H1 (cell line): ENCODE measurements around the gene ABHD14A. TPM values are rescaled to one million over a fixed set of nuclear protein-coding genes. Genes with fewer than 3 reads are reported as not detected.
A peak's percentile ranks its signal among the peaks of the same experiment; 100 is the strongest.

Experiments
- CTCF ChIA-PET: fragments of 300-600 bp; sonication (Branson Sonifier 250); formaldehyde crosslinking; loops from one replicate; lab custom pipeline; 2021; ENCODE audit not compliant: partially characterized antibody; lab: Charles Lee
- POLR2A ChIA-PET: fragments of 300-600 bp; sonication (Branson Sonifier 250); formaldehyde crosslinking; loops from one replicate; lab custom pipeline; 2021; ENCODE audit warnings: inconsistent platforms; ENCODE audit not compliant: partially characterized antibody; lab: Charles Lee
- DNase-seq, 2 experiments: peaks; one replicate each; pipeline versions ENCODE4 v3.0.0 to v3.0.0-alpha.2; 2010 to 2022; ENCODE audit warnings: low spot score in 2 of 2, low read depth in 1 of 2, mixed read lengths in 1 of 2
- FAIRE-seq: peaks from 2 replicates; lab custom pipeline; 2011; peaks lifted over from hg19 to GRCh38; lab: Jason Lieb, UNC
- H2AFZ ChIP-seq: 2 replicates; pipeline ENCODE4 v1.8.1; 2012; ENCODE audit warnings: low read length, inconsistent platforms
- H2AK5ac ChIP-seq: 2 replicates; pipeline ENCODE4 v1.6.1; 2013; ENCODE audit warnings: low read depth, low read length
- H2BK120ac ChIP-seq: replicated peaks from 2 replicates; pipeline ENCODE3; 2013; ENCODE audit warnings: low read depth, low read length, inconsistent platforms
- H2BK12ac ChIP-seq: 2 replicates; pipeline ENCODE4 v1.6.1; 2013; ENCODE audit warnings: low read depth, low read length
- H2BK15ac ChIP-seq: 2 replicates; pipeline ENCODE4 v1.6.1; 2013; ENCODE audit warnings: low read length
- H2BK20ac ChIP-seq: 2 replicates; pipeline ENCODE4 v1.6.1; 2013; ENCODE audit warnings: low read length
- H2BK5ac ChIP-seq: 2 replicates; pipeline ENCODE4 v1.6.1; 2013; ENCODE audit warnings: low read depth, low read length
- H3K14ac ChIP-seq: 2 replicates; pipeline ENCODE4 v1.6.1; 2013; ENCODE audit warnings: inconsistent platforms; ENCODE audit not compliant: insufficient read length
- H3K18ac ChIP-seq: 2 replicates; pipeline ENCODE4 v1.6.1; 2013; ENCODE audit warnings: low read length; ENCODE audit errors: extremely low read depth
- H3K23ac ChIP-seq: 2 replicates; pipeline ENCODE4 v1.6.1; 2013; ENCODE audit warnings: inconsistent platforms; ENCODE audit not compliant: insufficient read length
- H3K23me2 ChIP-seq: 2 replicates; pipeline ENCODE4 v1.6.1; 2013; ENCODE audit warnings: low read depth, low read length
- H3K27ac ChIP-seq: 2 replicates; pipeline ENCODE4 v1.6.1; 2011; ENCODE audit warnings: low read depth, low read length, inconsistent platforms
- H3K27me3 ChIP-seq, 4 experiments: replicated peaks in 1 of 4; 1 replicate in 1 of 4; 2 replicates in 3 of 4; pipeline versions ENCODE4 v1.6.1 to v1.8.1; 2011 to 2013; ENCODE audit warnings: low read length in 3 of 4, mild to moderate bottlenecking in 3 of 4, inconsistent platforms in 2 of 4, mixed read lengths in 2 of 4, moderate library complexity in 1 of 4; ENCODE audit not compliant: control insufficient read depth in 3 of 4, insufficient read depth in 3 of 4; ENCODE audit errors: extremely low read depth in 1 of 4
- H3K36me3 ChIP-seq, 4 experiments: 2 replicates each; pipeline versions ENCODE4 v1.6.1 to v1.8.1; 2011 to 2013; ENCODE audit warnings: mild to moderate bottlenecking in 4 of 4, low read length in 3 of 4, moderate library complexity in 2 of 4, control low read depth in 1 of 4, inconsistent platforms in 1 of 4; ENCODE audit not compliant: insufficient read depth in 4 of 4, control insufficient read depth in 2 of 4
- H3K4ac ChIP-seq: replicated peaks from 2 replicates; pipeline ENCODE3; 2013; ENCODE audit warnings: low read length, low read depth, mixed read lengths, inconsistent platforms; ENCODE audit not compliant: insufficient read length
- H3K4me1 ChIP-seq, 4 experiments: replicated peaks in 1 of 4; 1 replicate in 1 of 4; 2 replicates in 3 of 4; pipeline versions ENCODE4 v1.6.1 to v1.8.1; 2011 to 2013; ENCODE audit warnings: low read length in 3 of 4, inconsistent platforms in 2 of 4, mixed read lengths in 1 of 4; ENCODE audit not compliant: insufficient read depth in 4 of 4, control insufficient read depth in 3 of 4
- H3K4me2 ChIP-seq, 2 experiments: 2 replicates each; pipeline versions ENCODE4 v1.6.1 to v1.8.1; 2011 to 2013; ENCODE audit warnings: low read depth in 2 of 2, low read length in 2 of 2, control low read depth in 1 of 2, inconsistent platforms in 1 of 2, mild to moderate bottlenecking in 1 of 2; ENCODE audit not compliant: insufficient read depth in 1 of 2
- H3K4me3 ChIP-seq, 4 experiments: fragments of 200-600, 300-600 bp in 1 of 4; sonication (generic), shearing (Covaris generic), sonication (Bioruptor Twin) in 1 of 4; 2 replicates each; pipeline versions ENCODE4 v1.5.1 to v1.8.1; 2011 to 2016; ENCODE audit warnings: low read length in 4 of 4, low read depth in 3 of 4, control low read depth in 2 of 4, inconsistent platforms in 2 of 4, mild to moderate bottlenecking in 2 of 4, mixed read lengths in 1 of 4, moderate library complexity in 1 of 4; ENCODE audit not compliant: insufficient read depth in 2 of 4; ENCODE audit errors: extremely low read depth in 1 of 4
- H3K56ac ChIP-seq: replicated peaks from 2 replicates; pipeline ENCODE3; 2013; ENCODE audit warnings: low read depth, mild to moderate bottlenecking, mixed read lengths, low read length, inconsistent platforms; ENCODE audit not compliant: insufficient read length
- H3K79me1 ChIP-seq: 2 replicates; pipeline ENCODE4 v1.6.1; 2013; ENCODE audit warnings: low read depth, low read length, control low read depth
- H3K79me2 ChIP-seq, 2 experiments: 2 replicates each; pipeline versions ENCODE4 v1.6.1 to v1.8.1; 2012 to 2013; ENCODE audit warnings: low read length in 2 of 2, mild to moderate bottlenecking in 2 of 2, inconsistent platforms in 1 of 2; ENCODE audit not compliant: insufficient read depth in 2 of 2, control insufficient read depth in 1 of 2
- H3K9ac ChIP-seq, 4 experiments: replicated peaks in 1 of 4; 1 replicate in 1 of 4; 2 replicates in 3 of 4; pipeline versions ENCODE4 v1.6.1 to v1.8.1; 2011 to 2013; ENCODE audit warnings: low read depth in 3 of 4, low read length in 3 of 4, control low read depth in 2 of 4, mild to moderate bottlenecking in 2 of 4, moderate library complexity in 2 of 4, inconsistent platforms in 1 of 4; ENCODE audit errors: extremely low read depth in 1 of 4
- H3K9me3 ChIP-seq, 2 experiments: 2 replicates each; pipeline versions ENCODE4 v1.6.1 to v1.8.1; 2012 to 2013; ENCODE audit warnings: mild to moderate bottlenecking in 2 of 2, moderate library complexity in 2 of 2, control low read depth in 1 of 2, inconsistent platforms in 1 of 2, low read depth in 1 of 2, low read length in 1 of 2, mixed read lengths in 1 of 2; ENCODE audit not compliant: insufficient read depth in 2 of 2
- H4K20me1 ChIP-seq, 2 experiments: replicated peaks in 1 of 2; 2 replicates each; pipeline versions ENCODE3 to v1.8.1; 2011 to 2013; ENCODE audit warnings: inconsistent platforms in 2 of 2, low read length in 2 of 2, mild to moderate bottlenecking in 1 of 2; ENCODE audit not compliant: insufficient read depth in 2 of 2, control insufficient read depth in 1 of 2
- H4K5ac ChIP-seq: 2 replicates; pipeline ENCODE4 v1.6.1; 2013; ENCODE audit warnings: low read length, low read depth, mixed read lengths, inconsistent platforms; ENCODE audit not compliant: insufficient read length
- H4K8ac ChIP-seq: 2 replicates; pipeline ENCODE4 v1.8.0; 2013; ENCODE audit warnings: mild to moderate bottlenecking, moderate library complexity, low read length, inconsistent platforms; ENCODE audit not compliant: insufficient read depth; ENCODE audit errors: extremely low read depth
- H4K91ac ChIP-seq: replicated peaks from 2 replicates; pipeline ENCODE3; 2013; ENCODE audit warnings: low read length, mixed read lengths, inconsistent platforms; ENCODE audit not compliant: insufficient read length
- ATF3 ChIP-seq: IDR thresholded peaks from 2 replicates; pipeline ENCODE4 v1.6.1; 2011; ENCODE audit warnings: low read depth, mild to moderate bottlenecking, low read length; ENCODE audit not compliant: insufficient read depth
- CHD2 ChIP-seq: IDR thresholded peaks from 2 replicates; pipeline ENCODE4 v1.6.1; 2012; ENCODE audit warnings: low read length, improper control_type of control experiment
- EP300 ChIP-seq, 2 experiments: IDR thresholded peaks; 1 replicate in 1 of 2; 2 replicates in 1 of 2; pipeline ENCODE4 v1.6.1; 2011 to 2012; ENCODE audit warnings: low read depth in 2 of 2, low read length in 2 of 2, mild to moderate bottlenecking in 2 of 2, borderline replicate concordance in 1 of 2, inconsistent platforms in 1 of 2, moderate library complexity in 1 of 2
- HDAC6 ChIP-seq: IDR thresholded peaks from one replicate; pipeline ENCODE4 v1.7.1; 2012; ENCODE audit warnings: low read depth, mild to moderate bottlenecking, inconsistent platforms, low read length, moderate library complexity
- KDM4A ChIP-seq: IDR thresholded peaks from one replicate; pipeline ENCODE4 v1.7.1; 2012; ENCODE audit warnings: low read depth, mild to moderate bottlenecking, moderate library complexity, low read length, inconsistent platforms; ENCODE audit not compliant: severe bottlenecking
- NANOG ChIP-seq: IDR thresholded peaks from 2 replicates; pipeline ENCODE4 v1.6.1; 2011; ENCODE audit warnings: low read length, low read depth, mild to moderate bottlenecking, inconsistent platforms; ENCODE audit not compliant: insufficient read depth, poor library complexity, severe bottlenecking
- NRF1 ChIP-seq: IDR thresholded peaks from 2 replicates; pipeline ENCODE4 v1.6.1; 2011; ENCODE audit warnings: mild to moderate bottlenecking, low read depth, low read length, improper control_type of control experiment
- POU5F1 ChIP-seq: IDR thresholded peaks from 2 replicates; pipeline ENCODE4 v1.6.1; 2011; ENCODE audit warnings: low read depth, mild to moderate bottlenecking, low read length, moderate library complexity
- SUZ12 ChIP-seq: fragments of 200-600 bp; sonication (generic); IDR thresholded peaks from 2 replicates; pipeline ENCODE4 v1.6.1; 2012; ENCODE audit warnings: mild to moderate bottlenecking, inconsistent platforms, low read length, moderate library complexity, mixed read lengths
- WGBS, 2 experiments: shearing (Covaris generic) in 1 of 2; methylation state at CpG; one replicate each; pipeline versions ENCODE4 v1.1.6 to v1.1.7; 2013 to 2015; ENCODE audit warnings: low lambda C conversion rate in 2 of 2, mixed read lengths in 2 of 2, inconsistent platforms in 1 of 2, low coverage in 1 of 2, missing lambda C conversion rate in 1 of 2; ENCODE audit not compliant: insufficient replicate concordance in 2 of 2, insufficient coverage in 1 of 2, insufficient read length in 1 of 2; ENCODE audit errors: extremely low coverage in 1 of 2, missing lambda C conversion rate in 1 of 2; 5-methylcytosine and 5-hydroxymethylcytosine counted together
- polyA plus RNA-seq, 7 experiments: library from polyadenylated mRNA; depleted of rRNA in 3 of 7; stranded (reverse) in 5 of 7; unstranded in 2 of 7; fragments of >200 nt in 5 of 7; fragments of 200-250 nt in 2 of 7; gene quantifications; 1 replicate in 5 of 7; 2 replicates in 1 of 7; 4 replicates in 1 of 7; pipeline versions ENCODE4 v1.2.1 to v1.2.3, GENCODE V29; 2011 to 2013; ENCODE audit warnings: missing spikeins in 2 of 7, mixed read lengths in 2 of 7
- total RNA-seq: library from RNA; stranded (reverse); fragmentation: NEBNext Ultra II Directional; extraction: Animal tissue kit (Norgen Biotek cat#: 25700); gene quantifications from 2 replicates; pipeline ENCODE4 v1.2.1, GENCODE V29; 2021
- TF ChIP-seq, protein P1 (sequence below): IDR thresholded peaks from 2 replicates; pipeline ENCODE4 v1.6.1; 2012; ENCODE audit warnings: low read length, inconsistent platforms

Gene ABHD14A
- total and polyA plus RNA-seq, 2 of the 8 experiments (the other 6 are each of a cell fraction or from before 2014, with no cell fraction given): 4.6 to 9.8 TPM

DNA sequence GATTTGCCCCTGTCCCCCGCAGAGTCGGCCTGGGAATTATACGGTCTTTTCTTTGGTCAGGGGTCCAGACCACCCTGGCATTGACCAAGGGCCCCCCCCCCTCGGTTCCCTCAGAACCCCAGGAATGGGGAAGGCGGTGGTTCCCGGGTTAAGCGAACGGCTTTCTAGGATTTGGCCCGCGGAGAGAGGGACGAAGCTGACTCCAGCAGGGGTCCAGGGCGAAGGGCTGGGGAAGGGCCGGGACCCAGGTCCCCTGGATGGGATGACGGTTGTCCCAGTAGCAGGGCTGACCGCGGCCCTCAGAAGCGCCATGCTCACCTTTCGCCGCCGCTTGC lies 33.4 kb upstream of the ABHD14A start:
- H3K27ac ChIP-seq: no peak overlapping the region
- TF ChIP-seq ATF3 (no peak), SUZ12 (no peak), HDAC6 (no peak), POU5F1 (no peak), NANOG (no peak), KDM4A (peak; percentile 62), NRF1 (no peak), CHD2 (no peak), EP300 (IDR thresholded peaks at IDR 0.05; ENCODE audit: borderline replicate concordance in 1 of 2, low read depth in 2 of 2, low read length in 2 of 2) (no peak)
- TF ChIP-seq, protein P1, sequence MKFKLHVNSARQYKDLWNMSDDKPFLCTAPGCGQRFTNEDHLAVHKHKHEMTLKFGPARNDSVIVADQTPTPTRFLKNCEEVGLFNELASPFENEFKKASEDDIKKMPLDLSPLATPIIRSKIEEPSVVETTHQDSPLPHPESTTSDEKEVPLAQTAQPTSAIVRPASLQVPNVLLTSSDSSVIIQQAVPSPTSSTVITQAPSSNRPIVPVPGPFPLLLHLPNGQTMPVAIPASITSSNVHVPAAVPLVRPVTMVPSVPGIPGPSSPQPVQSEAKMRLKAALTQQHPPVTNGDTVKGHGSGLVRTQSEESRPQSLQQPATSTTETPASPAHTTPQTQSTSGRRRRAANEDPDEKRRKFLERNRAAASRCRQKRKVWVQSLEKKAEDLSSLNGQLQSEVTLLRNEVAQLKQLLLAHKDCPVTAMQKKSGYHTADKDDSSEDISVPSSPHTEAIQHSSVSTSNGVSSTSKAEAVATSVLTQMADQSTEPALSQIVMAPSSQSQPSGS: no peak

More for the DNA sequence above, 33.4 kb upstream of the ABHD14A start:
- Histone ChIP-seq H3K4ac (no peak overlapping the region), H2BK120ac (no peak overlapping the region), H4K5ac (no peak overlapping the region), H2BK20ac (no peak overlapping the region), H3K18ac (no peak overlapping the region; the same call in 1 of the 2 replicates), H3K27me3 (peaks cover 0 to 10% (median 4%) of the 10 kb centered on the region in 4 experiments; a peak in 4 of 7 replicates), H2BK15ac (no peak overlapping the region), H3K79me2 (peaks cover 0 to 30% of the 10 kb centered on the region in 2 experiments; a peak in 3 of 4 replicates), H3K4me2 (peak overlapping the region; percentile 92 to 96), H4K91ac (no peak overlapping the region), H3K4me1 (peaks cover 2 to 13% (median 6%) of the 10 kb centered on the region in 4 experiments), H4K20me1 (peaks cover 3 to 16% of the 10 kb centered on the region in 2 experiments), H3K14ac (no peak overlapping the region), H3K9me3 (no peaks in the 10 kb centered on the region), H3K4me3 (peak overlapping the region; percentile 50 to 88 (median 82)), H3K56ac (peak overlapping the region; percentile 33), H2BK5ac (no peak overlapping the region), H2BK12ac (no peak overlapping the region), H3K23ac (no peak overlapping the region), H3K79me1 (peaks cover 12% of the 10 kb centered on the region), H3K23me2 (peaks cover 9% of the 10 kb centered on the region; the same call in 1 of the 2 replicates), H2AFZ (no peak overlapping the region), H3K36me3 (peaks cover 9 to 17% (median 11%) of the 10 kb centered on the region in 4 experiments; a peak in 7 of 8 replicates), H2AK5ac (no peak overlapping the region), H4K8ac (peak overlapping the region; percentile 87), H3K9ac (peak overlapping the region in 3 of 4 experiments; percentile 66 to 70 (median 67); a peak in 5 of 7 replicates)
- FAIRE-seq (no peak), DNase-seq (no peak)
- POLR2A ChIA-PET: interaction anchor here (0.6 to 15.7 kb wide), 16 partner anchors 9 to 514 kb away, joined by 3 to 148 read pairs (median 5); partner anchors contain the start of genes ABHD14B, ACY1, GPR62 and PCBP4
- CTCF ChIA-PET: interaction anchor here (0.6 to 5.1 kb wide), 17 partner anchors 9 to 238 kb away, joined by 3 to 44 read pairs (median 7); partner anchors contain the start of genes ABHD14A, ABHD14B, ACY1 and GPR62
- 2% methylated on average over 13 of the region's 20 CpGs; no CpG with 5 or more reads in 1 of the 2 experiments for WGBS, 2 experiments
